Effector CD8-positive, alpha-beta T cell (primary cell): ENCODE measurements around the gene ABLIM1.

ENCODE experiments used
- DNase-seq: peaks from one replicate; lab custom pipeline; 2025; lab: John Stamatoyannopoulos, UW

The ABLIM1 gene

DNA sequence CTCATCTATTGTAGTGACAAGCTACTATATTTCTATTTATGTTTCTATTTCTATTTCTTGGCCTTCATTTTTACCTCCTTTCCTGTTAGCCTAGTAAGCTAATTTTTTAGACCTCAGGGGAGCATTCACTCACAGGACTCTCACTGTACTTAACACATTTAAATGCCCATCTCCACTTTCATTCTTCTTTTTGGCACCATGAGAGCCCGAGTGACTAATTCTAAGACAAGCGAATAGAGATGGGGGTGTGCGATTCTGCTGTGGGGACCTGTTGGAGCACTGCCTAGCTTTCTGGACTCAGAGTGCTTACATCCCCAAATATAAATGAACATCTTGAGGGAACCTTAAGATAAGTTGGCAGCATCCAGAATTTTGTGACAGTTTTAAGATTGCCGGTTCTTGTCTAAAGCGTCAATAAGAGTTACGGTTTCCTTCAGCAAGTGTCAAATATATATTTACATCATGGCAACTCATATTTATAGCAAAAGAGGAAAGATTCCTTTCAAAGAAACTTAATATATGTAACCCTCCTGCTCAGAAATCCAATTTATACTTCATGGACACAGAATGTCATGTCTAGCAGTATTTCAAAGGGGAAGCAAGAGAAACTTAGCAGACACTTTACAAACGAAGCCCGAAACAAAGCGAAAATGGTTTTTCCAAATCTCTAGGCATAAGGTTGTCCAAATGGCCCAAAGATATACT lies 199.7 kb downstream of the ABLIM1 start:
- no peak for DNase-seq

DNA sequence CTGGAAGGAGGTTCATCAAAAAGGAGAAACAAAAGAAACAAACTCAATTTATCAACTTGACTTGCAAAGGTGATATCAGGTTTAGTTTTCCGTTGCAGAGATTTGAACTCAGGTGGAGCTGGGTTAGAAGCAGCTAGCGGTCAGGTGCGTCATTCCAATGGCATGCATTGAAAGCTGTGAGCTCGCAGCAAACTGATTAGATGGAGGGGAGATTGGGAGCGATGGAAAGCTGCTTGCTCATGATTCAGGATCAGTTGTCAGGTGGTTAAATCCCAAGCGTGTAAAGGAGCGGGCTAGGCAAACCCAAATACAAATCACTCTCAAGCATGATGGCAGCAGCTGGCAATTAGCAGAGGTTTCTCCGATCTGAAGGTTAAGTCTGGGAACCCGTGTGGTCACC lies 204.5 kb downstream of the ABLIM1 start:
- DNase-seq, result no peak

DNA sequence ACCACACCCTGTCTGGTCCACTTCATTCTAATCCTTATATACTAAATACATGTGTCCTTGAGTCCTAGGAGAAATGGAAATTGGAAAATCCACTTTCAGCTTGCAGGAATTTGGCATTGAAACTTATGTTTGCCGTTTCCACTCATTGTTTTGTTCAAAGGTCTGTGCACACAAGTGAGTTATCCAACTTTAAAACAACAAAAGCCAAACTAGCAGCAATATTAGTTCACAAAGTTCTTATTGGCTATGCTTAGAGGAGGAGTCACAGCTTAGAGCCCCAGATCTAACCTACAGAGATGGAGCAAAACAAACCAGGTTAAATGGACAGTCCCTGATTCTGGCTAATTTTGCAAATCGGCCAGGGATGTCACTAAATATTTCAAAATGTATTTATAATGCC lies 209.2 kb downstream of the ABLIM1 start:
- DNase-seq, result no peak

DNA sequence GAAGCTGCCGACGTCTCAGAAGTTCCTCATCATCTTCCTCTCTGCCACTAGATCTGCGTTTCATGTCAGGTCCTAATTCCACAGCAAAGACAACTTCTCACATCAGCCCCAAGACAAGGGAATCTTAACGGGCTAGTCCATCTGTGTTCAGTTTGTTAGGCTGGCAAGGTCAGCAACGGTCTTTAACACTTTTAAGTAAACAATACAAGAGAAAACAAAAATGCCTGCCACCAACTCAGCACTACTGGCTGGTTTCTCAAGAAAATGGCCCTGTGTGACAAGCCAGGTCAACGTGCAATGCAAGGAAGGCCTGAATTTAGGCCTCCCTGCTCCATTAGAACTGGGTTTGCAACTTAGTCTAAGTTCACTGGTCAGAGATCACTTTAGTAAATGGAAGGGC lies 212.7 kb downstream of the ABLIM1 start:
- no peak for DNase-seq

DNA sequence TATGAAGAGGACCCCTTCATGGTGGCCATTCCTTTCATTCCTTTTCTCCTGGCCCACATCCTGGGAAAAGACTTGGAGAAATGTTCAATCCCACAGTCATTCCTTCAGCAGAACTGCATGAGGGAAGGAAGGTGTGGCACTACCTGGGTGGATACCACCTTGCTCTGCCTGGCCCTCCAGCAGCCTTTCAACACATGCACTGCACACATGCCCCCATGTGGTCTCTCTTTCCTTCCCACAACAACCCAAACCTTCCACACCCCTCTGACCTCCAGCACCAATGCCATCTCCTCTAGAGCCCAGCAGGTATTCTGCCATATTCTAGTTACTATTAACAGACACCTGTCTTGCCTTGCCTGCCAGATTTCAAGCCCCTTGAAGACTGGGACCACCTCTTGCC lies 213.3 kb downstream of the ABLIM1 start:
- DNase-seq, result no peak

DNA sequence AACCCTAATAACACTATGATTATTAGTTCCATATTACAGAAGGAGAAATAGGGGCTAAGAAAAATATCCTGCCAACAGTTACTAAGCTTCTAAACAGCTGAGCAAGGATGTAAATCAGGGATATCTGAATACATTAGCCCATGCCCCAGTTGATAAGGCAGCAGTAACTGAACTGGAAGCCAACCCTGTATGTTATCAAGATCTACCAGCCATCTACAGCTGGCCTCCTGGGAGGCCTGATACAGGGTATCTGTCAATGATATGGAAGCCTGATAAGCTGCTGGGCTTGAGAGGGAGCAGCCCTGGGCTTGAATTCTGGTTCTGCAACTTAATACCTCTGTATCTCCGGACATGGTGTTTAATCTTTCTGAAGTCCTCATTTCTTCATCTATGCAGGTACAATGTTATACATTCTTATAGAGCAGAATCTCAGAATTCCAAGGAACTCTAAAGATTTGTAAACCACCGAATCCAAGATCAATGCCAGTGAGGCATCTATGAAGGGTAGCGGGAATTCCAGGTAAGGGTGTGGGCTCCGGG lies 215.9 kb downstream of the ABLIM1 start:
- no peak for DNase-seq

DNA sequence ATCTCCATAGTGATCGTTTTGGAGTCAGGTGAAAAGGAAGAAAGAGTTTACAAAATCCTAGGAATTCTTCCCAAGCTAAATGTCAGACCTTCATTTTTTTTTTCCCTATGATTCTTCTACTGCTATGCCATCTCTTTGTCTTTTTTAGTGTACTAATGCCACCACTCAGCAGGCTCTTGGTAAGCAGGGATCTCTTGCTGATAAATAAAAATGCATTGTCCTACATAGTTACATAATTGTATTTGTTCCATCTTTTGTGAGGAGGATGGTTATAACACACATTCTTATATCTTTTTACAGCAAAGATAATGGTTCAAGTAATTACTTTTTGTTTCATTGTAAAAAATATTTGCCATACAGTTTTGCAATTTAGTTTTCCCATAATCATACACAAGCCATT lies 217.0 kb downstream of the ABLIM1 start:
- DNase-seq, result no peak

DNA sequence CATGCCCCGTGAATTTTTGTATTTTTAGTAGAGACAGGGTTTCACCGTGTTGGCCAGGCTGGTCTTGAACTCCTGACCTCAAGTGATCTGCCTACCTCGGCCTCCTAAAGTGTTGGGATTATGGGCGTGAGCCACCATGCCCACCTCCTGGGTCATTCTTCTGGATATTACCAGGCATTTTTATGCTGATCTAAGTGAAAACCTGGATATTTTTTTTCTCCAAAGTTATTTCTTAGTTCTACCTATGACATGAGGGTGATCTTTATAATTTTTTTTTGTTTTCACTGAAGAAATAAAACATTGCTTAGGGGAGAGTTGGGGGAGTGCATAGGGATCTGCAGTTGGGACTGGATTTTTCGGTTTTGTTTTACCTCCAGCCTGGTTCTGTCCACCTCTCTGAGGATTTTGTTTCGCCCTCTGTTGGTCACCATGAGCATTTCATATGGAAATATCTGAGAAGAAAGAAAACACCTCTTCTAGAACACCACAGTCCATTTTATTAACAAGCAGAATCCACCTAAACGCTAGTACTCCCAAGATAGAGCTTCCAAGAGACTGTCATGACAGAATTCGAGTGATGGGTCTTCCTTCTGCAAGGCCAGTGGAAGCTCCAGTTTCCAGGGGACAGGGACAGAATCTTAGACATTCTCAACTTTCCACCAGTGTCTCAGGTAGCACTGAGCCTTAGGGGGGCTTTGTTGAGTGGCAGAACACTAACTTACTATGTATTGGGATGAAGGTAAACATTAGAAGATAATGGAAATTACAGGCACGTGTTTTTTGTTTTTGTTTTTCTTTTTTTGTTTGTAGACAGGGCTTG lies 220.4 kb downstream of the ABLIM1 start:
- DNase-seq, result no peak

DNA sequence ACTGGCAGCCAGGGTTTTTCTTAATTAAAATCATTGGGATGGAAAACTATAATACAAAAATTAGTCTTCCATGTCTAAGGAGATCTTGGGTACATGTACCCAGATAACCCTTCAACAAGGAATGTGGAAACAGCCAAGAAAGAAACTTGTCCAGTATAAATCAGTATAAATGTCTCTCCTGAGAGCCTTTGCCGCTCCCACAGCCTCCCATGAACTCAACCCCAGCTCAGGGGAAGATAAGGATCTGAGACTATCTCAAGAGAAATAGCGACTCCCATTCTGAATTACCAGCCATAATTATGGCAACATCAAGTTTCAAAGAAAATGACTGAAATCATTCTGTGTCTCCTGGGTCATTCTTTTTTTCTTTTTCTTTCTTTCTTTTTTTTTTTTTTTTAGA lies 221.1 kb downstream of the ABLIM1 start:
- no peak for DNase-seq

DNA sequence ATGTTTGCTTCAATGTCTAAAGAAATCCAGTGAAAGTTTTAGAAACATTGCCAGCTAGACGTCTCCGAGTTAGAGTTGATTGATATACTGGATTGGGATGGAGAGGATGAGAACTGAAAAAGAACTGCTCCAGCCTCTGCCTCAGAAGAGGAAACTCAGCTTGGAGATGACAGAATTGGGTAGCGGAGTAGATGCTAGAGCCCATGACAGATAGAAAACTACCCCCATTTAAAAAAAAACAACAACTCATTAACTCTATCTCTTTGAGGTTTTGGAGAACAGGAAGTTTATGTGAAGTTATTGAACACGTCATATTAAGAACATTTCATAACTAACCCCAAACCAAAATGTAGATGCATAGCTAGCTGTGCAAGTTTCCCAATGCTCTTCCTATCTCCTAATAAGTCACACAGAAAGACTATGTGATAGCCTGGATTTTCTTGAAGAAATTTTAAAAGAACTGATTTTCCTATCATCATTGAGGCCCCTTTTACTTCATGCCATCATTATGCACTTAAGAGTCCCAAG lies 225.4 kb downstream of the ABLIM1 start:
- DNase-seq, result no peak

DNA sequence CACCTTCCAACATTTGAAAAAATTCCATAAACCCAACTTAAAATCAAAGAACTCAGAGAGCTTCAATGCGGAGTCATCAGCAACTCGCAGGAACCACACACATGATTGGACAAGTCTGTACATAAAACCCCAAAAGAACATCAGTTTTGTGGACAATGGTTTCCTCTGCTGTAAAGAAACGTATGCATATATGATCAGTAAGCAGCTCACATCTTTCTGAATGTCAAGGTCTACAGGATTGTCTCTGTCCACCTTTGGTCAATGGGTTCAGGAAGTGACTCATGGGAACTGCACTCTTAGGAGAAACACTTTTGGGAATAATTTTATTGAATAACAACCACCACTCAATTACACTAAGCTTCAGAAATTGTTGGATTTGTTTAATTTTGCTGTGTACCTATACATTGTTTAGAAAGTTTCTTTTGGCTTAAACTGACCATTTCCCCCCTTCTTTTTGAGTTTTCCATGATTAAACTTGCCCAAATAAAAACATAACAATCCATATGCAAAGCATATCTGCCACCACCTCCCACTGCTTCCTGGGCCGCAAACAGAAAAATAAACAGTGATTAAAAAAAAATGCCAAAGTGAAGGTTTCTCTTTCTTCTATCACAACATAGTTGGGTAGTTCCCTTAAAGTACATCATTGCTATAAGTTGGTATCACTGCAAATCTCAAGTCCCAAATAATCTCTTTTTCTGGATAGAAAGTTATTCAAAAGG lies 226.5 kb downstream of the ABLIM1 start:
- no peak for DNase-seq

DNA sequence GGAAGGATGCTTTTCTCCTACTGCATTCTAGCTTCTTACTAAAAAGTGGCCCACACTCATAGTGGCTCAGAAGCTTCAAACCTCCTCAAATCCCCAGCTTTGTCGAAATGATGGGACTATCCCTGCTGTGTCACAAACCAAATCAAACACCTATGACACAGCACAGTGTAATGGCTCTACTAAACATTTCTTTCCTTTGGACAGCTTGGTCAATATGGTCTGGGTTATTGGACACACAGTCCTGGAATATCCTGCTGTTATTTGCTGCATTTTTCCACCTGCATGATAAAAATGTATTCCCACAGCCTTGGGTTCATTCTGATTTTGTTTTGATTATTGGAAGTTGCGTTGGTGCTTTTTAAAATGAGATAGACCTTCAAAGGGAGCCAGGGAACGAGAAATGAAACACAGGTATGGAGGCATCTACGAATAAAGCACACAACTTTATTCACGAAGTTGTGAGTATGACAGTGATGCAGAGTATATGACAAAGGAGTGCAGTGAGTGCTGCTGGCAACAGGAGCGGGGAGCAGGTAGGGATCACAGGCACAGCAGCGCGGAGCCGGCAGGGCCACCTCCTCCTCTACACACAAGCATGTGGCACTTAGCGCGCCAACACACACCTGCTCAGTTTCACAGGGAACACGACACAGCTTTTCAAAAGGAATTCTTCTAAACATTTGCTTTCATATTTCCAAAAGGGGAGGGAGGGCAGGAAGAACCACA lies 227.2 kb downstream of the ABLIM1 start:
- DNase-seq, result no peak

DNA sequence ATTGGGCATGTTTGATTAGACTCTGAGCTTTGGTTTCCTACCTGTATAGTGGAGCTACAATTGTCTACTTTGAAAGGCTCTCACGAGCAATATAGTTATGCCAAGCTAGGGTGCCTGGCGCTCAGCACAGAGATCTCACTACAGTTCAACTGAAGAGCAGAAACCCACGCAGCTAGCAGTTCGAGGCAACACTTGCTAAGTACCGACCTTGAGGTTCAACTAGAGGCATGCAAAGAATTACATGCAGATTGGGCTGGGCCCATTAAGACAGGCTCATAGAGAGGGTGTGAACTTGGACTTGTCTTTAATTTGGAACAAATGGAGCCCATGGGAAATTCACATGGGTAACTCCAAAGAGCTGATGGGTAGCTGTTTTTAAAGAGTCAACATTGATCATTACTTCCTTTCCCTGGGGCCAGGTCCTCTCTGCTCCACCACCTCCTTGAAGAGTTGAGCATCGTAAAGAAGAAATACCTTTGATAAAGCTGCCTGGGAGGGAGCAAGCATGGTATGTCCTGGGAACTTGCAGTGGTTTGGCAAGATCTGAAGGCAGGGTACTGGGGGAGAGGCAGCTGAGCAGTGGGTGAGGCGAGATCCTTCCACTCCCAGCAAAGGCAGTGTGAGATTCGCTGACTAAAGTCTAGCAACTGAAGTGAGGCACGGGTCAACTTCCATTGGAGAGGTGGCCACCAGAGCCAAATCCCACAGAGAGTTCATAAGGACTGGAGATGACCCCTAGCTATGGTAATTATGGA lies 228.3 kb downstream of the ABLIM1 start:
- no peak for DNase-seq

DNA sequence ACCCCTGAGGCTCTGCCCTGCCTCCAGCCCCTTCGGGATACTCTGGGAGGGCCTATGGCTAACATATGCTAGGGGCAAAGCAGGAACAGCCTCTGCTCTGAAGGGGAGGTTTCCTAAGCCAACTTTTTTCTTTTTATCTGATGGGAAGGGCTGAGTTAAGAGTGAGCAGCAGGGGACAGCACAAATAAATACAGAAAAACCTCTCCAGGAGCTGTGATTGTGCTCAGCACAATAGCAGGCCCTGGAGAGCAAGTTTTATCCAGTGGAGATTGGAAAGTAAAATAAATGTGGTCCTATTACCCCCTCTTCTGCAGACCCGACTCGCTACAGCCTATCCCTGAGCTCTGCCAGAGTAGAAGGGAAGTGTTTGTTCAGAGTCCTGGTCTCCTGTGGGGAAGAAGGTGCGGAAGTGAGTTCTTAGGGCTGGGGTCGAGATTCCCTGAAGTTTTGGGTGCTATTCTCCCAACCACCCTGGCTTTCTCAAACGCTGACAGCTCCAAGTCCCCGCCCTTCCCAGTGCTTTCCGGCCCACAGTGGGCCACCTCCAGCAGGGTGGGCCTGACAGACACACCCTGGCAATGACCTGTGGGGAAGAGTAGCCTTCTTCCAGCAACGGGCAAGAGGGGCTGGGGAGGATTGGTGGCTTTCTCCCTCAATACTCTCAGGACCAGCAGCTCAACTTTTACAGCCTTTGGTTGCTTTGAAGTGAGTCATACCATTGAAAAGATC lies 230.8 kb downstream of the ABLIM1 start:
- no peak for DNase-seq

DNA sequence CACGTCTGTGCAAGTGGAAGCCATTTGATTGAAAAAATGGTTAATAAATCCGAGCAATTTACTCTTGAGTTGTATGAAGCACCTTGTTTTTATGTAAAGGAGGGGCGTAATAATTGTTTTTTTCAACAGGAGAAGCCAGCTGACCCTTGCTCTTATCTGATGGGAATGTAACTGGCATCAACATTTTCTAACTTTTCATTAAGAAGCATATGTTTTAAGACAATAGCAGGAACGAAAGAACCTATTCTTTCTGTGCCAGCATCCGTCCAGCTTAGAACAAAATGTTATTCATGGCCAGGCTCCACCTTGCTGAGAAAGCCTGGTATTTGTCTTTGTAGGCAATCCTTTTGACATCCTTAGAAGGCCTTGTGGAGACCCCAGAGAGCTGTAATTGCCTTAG lies 231.6 kb downstream of the ABLIM1 start:
- DNase-seq, result no peak

DNA sequence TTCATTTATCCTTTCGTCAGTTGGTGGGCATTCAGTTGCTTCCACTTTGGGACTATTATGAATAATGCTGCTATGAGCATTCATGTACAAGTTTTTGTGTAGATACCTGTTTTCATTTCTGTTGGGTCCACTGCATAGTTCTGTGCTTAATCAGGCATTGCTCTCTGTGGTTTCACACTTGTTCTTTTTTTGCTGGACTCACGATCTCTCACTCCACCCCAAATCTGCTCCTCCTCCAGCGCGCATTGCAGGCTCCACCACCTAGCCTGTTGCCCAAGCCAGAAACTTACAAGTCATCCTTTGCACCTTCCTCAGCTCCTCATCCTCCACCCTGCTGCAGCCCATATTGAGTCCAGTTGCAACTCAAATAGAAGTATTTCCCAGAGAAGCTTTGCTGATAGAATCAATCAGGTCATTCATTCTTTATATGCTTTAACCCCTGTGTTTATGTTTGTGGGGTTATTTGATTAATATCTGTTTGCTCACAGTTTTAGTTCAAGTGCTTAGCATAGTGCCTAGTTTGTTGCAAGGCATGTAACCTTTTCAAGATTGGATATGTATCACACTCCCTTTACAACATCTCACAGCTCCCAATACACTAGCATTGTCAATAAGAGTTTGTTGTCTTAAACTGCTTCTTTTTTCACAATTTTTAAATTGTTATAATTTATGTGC lies 237.1 kb downstream of the ABLIM1 start:
- DNase-seq, result no peak

DNA sequence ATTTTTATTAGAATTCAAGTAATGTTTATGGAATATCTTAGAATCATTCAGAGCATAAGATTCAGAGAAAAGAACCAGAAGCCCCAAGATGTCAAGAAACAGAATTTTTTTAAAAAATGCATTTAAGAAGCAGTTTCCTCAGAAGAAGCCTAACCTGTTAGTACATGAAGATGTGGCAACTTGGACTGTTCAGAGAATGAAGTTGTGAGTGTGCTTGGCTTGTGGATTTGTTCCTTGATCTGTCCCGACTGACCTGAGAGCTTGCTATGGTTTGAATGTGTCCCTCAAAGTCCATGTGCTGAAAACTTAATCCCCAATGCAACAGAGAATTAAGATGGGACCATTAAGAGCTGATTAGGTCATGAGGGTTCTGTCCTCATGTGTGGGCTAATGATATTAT lies 240.0 kb downstream of the ABLIM1 start:
- DNase-seq, result no peak

DNA sequence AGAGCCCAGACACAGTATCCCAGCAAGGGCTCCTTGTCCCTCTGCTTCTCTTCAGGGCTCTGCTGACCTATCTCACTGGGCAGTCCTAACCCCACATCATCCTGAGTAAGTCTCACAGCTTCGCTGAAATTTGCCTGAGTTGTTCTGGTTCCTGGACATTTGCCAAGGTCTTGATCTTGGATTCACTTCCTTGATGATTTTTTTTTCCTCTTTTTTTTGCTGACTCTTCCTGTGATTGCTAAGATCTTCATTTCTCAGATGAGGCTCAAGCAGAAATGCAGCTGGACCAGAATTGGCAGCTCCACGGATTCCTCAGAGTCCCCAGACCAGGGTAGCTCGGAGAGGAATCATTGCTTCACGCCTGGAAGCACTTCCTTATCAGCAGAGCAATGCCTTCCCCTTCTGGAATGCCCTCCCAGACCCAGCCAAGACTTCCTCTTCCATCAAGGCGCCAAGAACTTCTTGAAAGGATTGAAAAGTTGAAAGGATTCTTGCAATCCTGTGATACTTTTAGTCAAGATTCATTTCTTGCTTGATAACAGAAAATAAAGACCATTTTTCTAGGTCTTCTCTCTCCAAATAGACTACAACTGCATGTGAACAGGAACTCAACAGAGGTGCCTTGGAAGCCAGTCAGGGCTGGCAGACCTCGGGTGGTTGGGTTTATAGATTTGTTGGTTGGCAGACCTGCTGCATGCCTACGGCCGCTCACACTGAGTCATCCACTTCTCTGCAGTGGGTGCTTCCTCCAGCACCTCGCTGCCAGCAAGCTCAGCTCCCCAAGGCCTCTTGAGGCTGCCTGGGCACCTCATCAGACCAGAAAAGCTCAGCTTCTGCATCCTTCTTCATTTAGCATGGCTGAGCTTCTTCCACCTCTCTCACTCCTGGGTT lies 244.9 kb downstream of the ABLIM1 start:
- DNase-seq, result no peak
